Mesothelial cell of epicardium (in vitro differentiated cells): ENCODE measurements around the gene ALDH1A3. TPM values are rescaled to one million over a fixed set of nuclear protein-coding genes. Genes with fewer than 3 reads are reported as not detected.

Experiments
- DNase-seq, 2 experiments: peaks; one replicate each; pipeline ENCODE4 v3.0.0; 2021; ENCODE audit warnings: low spot score in 2 of 2; ENCODE audit not compliant: unreplicated experiment in 2 of 2
- H3K27ac Mint-ChIP-seq: 2 replicates; pipeline ENCODE4 v1.8.0; 2021; ENCODE audit warnings: mixed read lengths
- H3K27me3 Mint-ChIP-seq: 2 replicates; pipeline ENCODE4 v1.8.0; 2021; ENCODE audit warnings: low read depth, mixed read lengths
- H3K36me3 Mint-ChIP-seq: 2 replicates; pipeline ENCODE4 v1.8.0; 2021; ENCODE audit warnings: mixed read lengths
- H3K4me1 Mint-ChIP-seq: 2 replicates; pipeline ENCODE4 v1.8.0; 2021; ENCODE audit warnings: mixed read lengths
- H3K4me3 Mint-ChIP-seq: 2 replicates; pipeline ENCODE4 v1.8.0; 2021; ENCODE audit warnings: mild to moderate bottlenecking, moderate library complexity, mixed read lengths
- H3K9me3 Mint-ChIP-seq: 2 replicates; pipeline ENCODE4 v1.8.0; 2021; ENCODE audit warnings: mixed read lengths
- total RNA-seq: library from RNA; stranded (reverse); gene quantifications from 3 replicates; pipeline ENCODE4 v1.2.1, GENCODE V29; 2021
- TF ChIP-seq, protein P1 (sequence below): fragments of 200-600 bp; sonication (generic); IDR thresholded peaks from one replicate; pipeline ENCODE4 v1.5.0; 2021; ENCODE audit warnings: antibody characterized with exemption; ENCODE audit not compliant: unreplicated experiment

ALDH1A3 gene
- total RNA-seq, 1 donor from 2014 or later, result not detected

DNA sequence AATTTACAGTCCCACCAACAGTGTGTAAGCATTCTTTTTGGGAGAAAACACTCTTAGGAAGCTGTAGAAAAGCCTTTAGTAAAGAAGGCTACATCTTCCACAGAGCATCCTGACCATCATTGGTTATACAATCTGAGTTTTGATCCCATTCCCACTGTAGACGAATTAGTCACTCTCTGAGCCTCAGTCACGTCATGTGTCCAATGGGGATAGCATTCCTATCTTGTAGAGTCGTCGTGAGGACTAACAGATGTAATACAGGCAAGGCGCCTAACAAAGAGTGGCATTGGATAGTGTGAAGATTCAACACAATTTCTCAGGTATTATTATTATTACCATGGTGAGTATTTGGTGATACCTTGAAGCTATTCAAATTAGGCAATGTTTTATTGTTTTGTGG is 44.0 kb upstream of the ALDH1A3 start:
- peaks cover 23% of the 10 kb centered on the region for H3K27me3 Mint-ChIP-seq
- DNase-seq, result no peak
- no peak overlapping the region for H3K27ac Mint-ChIP-seq
- H3K4me3 Mint-ChIP-seq, result no peak overlapping the region
- TF ChIP-seq, protein P1, sequence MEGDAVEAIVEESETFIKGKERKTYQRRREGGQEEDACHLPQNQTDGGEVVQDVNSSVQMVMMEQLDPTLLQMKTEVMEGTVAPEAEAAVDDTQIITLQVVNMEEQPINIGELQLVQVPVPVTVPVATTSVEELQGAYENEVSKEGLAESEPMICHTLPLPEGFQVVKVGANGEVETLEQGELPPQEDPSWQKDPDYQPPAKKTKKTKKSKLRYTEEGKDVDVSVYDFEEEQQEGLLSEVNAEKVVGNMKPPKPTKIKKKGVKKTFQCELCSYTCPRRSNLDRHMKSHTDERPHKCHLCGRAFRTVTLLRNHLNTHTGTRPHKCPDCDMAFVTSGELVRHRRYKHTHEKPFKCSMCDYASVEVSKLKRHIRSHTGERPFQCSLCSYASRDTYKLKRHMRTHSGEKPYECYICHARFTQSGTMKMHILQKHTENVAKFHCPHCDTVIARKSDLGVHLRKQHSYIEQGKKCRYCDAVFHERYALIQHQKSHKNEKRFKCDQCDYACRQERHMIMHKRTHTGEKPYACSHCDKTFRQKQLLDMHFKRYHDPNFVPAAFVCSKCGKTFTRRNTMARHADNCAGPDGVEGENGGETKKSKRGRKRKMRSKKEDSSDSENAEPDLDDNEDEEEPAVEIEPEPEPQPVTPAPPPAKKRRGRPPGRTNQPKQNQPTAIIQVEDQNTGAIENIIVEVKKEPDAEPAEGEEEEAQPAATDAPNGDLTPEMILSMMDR, result no peak
- H3K4me1 Mint-ChIP-seq, result no peaks in the 10 kb centered on the region
- H3K36me3 Mint-ChIP-seq, result peaks cover 1% of the 10 kb centered on the region
- peaks cover 7% of the 10 kb centered on the region for H3K9me3 Mint-ChIP-seq

DNA sequence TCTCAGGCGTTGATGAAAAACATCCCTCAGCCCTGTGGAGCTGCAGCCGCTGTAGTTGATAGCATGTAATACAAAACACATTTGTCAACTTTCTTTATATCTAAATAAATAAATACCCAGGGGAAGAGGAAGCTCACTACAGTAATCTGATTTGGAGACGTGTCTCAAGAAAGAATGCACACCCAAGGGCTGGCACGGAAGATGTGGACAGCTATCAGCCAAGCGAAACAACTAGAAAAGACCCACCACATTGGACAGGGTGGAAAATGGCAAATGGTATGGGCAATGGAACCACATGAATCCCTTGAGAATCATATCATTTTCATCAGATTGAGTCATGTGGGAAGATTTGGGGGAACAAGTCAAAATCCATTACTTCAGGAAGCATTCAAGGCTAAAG is 43.1 kb upstream of the ALDH1A3 start:
- Mint-ChIP-seq H3K36me3 (peaks cover 1% of the 10 kb centered on the region), H3K4me3 (no peak overlapping the region), H3K4me1 (no peaks in the 10 kb centered on the region), H3K27ac (no peak overlapping the region), H3K9me3 (peaks cover 7% of the 10 kb centered on the region), H3K27me3 (peaks cover 21% of the 10 kb centered on the region)
- no peak for DNase-seq
- TF ChIP-seq, protein P1, result no peak

DNA sequence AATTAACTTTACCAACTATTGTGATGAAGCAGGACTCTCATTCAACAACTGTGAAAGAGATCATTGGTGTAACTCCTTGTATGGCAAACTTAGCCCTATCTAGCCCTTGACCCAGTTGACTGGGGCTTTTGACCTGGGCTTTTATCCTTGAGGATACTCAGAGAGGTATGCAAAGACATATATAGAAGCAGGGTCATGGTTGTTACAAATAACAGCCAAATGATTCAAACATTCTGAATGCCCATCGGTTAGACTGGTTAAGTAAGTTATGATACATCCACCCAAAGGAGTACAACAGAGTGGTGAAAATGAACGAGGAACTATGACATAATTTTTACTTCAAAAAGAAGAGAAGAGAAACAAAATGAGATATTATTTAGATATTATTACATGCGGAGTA is 38.2 kb upstream of the ALDH1A3 start:
- peaks cover 1% of the 10 kb centered on the region for H3K36me3 Mint-ChIP-seq
- peaks cover 4% of the 10 kb centered on the region for H3K9me3 Mint-ChIP-seq
- H3K4me3 Mint-ChIP-seq, result no peak overlapping the region
- TF ChIP-seq, protein P1, result no peak
- peaks cover 13% of the 10 kb centered on the region for H3K4me1 Mint-ChIP-seq
- no peak overlapping the region for H3K27ac Mint-ChIP-seq
- no peak for DNase-seq
- peaks cover 20% of the 10 kb centered on the region for H3K27me3 Mint-ChIP-seq

DNA sequence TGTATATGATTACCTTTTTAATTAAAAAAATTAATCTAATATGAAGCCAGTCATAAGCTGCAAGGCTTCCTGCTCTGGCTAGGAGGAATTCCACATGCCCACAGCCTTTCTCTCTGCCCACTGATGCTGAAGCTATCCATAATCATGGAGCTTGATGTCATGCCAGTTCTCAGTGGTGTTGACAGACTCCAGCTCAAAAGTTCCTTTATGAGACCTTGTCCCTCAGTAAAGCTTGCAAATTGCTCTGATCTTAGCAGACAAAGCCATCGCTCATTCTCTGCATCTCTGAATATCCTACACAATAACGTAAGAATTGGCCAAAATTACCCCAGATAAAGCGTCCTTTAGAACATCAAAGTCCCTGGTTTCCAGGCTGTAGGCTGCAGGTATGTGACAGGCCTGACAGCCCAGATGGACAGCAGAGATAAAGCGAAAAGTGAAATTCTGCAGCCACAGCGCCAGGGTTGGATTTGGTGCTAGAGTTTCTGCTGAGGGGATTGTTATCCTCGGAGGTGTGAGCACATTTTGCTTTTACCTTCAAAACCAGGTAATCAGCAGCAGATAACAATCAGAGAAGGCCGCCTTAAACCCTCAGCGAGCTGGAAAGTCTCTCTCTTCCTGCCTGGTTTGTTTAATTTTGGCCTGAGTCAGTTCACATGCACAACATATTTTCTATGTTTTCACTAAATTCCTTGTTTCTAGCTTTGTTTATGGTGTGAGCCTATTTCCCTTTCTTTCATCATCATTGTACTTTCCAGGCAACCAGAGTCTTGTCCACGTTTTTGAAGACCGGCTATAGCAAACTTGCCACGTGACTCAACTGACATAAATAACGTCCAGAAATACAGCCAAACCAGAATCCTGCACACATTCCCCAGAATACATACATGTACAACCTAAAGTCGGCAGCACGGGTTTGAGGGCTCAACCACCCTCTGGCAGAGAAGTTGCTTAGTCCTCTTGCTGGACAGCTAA is 36.6 kb upstream of the ALDH1A3 start:
- Mint-ChIP-seq H3K4me3 (no peak overlapping the region), H3K27ac (no peak overlapping the region), H3K36me3 (no peaks in the 10 kb centered on the region), H3K27me3 (peaks cover 29% of the 10 kb centered on the region), H3K4me1 (peaks cover 13% of the 10 kb centered on the region), H3K9me3 (no peaks in the 10 kb centered on the region)
- no peak for DNase-seq
- TF ChIP-seq, protein P1, result no peak

DNA sequence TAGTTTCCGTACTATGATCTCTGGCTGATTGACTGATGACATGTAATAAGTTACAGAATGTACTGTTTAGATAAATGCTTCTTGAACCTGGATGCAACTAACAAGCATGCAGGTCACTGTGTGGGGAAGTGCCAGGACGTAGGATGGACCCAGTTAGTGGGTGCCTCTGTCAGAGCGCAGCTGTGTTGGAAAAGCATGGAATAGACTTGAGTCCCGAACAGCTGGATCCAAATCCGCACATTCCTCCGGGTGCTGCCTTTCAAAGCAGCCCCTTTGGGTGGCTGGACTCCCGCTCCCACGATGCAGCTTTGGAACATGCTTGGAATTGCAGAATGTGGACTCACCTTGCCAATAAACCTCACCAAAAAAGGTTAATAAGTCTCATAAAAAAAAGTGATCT is 35.5 kb upstream of the ALDH1A3 start:
- peaks cover 34% of the 10 kb centered on the region for H3K27me3 Mint-ChIP-seq
- DNase-seq, result no peak
- TF ChIP-seq, protein P1, result no peak
- no peaks in the 10 kb centered on the region for H3K36me3 Mint-ChIP-seq
- H3K27ac Mint-ChIP-seq, result no peak overlapping the region
- H3K4me1 Mint-ChIP-seq, result peaks cover 13% of the 10 kb centered on the region
- H3K4me3 Mint-ChIP-seq, result no peak overlapping the region
- H3K9me3 Mint-ChIP-seq, result no peaks in the 10 kb centered on the region
